HT-29 (cell line): ENCODE measurements around the gene C16orf95. TPM values are rescaled to one million over a fixed set of nuclear protein-coding genes. Genes with fewer than 3 reads are reported as not detected.

Experiments used
- DNase-seq: peaks from one replicate; pipeline ENCODE4 v3.0.0-alpha.2; 2015; ENCODE audit warnings: low spot score
- total RNA-seq: library from RNA; depleted of rRNA; stranded (reverse); fragments of >200 nt; shearing (Covaris generic); gene quantifications from 2 replicates; pipeline ENCODE4 v1.2.3, GENCODE V29; 2014

The C16orf95 gene
- total RNA-seq, 1 experiment from 2014 or later: 1.7 TPM

DNA sequence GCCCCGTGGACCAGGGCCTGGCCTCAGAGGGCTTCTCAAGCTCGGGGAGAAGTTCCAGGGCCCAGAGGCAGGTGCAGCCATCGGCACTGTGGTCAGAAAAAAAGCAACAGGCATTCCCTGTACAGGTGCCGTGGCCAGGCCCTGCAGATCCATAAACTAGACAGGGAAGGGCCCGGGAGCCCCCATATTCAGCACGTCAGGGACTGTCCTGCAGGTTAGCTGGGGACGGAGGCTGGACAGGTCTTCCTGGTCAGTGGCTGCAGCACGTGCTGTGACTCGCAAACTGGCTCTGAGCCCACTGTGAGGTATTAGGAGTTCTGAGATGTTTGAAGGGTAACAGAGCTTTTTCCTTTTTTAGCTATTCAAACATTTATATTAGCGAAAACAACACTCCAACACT lies 15.0 kb upstream of the C16orf95 start:
- no peak for DNase-seq

DNA sequence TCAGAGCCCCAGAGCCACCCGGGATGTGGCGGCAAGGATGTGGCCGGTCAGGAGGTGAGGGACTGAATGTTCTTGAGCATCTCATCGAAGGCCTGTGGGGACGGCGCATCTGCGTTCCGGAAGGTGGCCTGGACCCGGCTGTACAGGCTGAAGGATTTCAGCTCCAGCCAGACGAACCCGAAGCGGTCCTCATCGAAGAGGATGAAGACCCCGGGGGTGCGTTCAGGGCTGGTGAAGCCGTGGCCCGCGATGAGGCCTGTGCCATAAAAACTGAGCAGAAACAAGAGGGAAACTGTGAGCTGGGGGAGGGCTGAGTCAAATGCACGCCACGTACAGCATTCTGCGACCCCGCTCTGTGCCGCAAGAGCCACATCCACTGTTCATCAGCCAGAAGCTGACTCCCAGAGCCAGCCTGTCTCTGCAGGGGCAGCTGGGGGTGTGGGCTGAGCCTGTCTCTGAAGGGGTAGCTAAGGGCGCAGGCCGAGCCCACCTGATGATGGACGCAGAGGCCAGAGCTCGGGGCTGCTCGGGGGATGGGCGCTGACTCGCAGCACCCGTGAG lies 14.1 kb upstream of the C16orf95 start:
- no peak for DNase-seq

DNA sequence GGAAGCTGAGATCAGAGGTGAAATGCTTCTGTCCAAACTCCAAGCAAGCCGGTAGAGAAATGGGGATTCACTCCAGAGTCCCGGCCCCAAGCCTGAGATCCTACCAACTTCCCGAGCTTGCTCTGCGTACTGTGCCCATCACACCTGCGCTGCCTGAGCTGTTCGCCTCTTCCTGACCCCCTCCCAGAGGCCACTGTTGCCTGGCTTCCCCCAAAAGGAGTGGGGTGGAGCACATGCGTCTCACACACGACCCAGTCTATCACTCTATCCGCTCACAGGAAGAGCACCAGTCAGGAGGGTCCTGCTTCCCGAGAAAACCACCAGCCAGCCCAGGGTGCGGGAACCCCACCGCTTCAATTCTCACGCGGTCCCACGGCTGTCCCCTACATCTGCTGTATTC lies 13.5 kb upstream of the C16orf95 start:
- no peak for DNase-seq

DNA sequence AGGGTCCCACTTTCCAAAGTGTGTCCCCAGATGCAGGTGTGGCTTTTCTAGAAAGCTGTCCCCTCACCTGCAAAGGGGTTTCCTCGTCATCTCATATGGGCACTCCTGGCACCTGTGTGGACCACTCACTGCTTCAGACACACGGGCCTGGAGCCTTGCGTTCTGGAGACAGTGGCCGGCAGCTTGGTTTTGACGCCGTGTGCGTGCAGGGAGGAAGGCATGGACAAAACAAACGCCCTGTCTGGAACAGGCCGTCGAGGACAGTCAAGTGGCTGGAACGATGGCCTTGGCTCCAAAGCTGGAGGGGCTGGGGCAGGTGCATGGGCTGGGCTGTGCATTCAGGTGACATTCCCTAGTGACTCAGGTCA lies 13.0 kb upstream of the C16orf95 start:
- no peak for DNase-seq

DNA sequence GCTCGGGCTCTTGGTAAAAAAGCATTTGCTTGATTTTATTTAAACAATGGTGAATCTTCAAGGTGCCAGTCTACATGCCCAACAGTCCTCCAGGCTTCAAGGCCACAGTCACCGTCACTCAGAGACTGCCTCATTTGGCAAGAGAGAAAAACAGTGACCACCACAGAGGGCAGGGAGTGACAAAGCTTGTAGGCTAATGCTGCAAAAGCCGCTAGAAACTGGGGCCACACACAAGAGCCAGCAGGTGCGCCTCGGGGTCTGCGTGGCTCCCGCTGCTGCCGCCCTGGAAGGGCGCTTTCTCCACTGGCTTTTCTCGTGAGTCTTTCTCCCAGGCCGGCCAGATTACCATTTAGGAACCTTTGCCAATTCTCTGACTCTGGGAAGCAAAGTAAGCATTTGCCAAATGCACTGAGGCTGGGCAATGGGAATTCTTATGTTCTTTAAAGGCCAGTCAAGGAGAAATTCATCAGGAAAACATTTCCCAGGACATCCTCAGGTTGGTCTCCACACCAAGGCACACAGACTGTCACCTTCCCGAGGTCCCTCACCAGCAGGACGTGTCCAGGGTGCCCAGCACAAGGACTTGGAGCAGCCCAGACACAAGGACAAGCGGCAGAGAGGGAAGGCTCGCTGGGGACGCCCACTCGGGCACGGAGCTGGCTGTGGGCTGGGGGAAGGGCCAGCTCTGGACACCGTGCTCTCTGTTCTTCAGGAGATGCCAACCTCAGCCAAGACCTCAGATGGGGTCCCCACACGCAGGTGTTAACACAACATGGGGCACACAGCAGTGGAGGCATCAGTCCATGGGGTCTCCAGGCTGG lies 12.5 kb upstream of the C16orf95 start:
- DNase-seq: no peak

DNA sequence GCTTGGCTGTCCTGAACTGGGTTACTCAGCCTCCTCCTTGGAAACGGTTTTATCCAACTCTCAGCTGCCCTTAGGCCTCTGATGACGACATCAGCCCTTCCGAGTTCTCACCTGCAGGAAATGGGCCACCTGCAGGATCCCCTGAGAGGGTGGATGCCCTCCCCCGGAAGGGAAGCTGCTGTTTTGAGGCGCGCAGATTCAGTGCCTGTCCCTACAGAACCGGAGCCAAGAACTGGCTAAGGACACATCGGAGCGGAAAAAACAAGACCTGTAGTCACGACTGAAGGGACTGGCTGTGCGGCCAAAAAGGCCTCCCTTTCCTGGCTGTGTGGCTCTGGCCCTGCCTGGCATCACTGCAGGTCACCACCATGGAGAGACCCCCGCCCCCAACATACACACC lies 11.7 kb upstream of the C16orf95 start:
- no peak for DNase-seq

DNA sequence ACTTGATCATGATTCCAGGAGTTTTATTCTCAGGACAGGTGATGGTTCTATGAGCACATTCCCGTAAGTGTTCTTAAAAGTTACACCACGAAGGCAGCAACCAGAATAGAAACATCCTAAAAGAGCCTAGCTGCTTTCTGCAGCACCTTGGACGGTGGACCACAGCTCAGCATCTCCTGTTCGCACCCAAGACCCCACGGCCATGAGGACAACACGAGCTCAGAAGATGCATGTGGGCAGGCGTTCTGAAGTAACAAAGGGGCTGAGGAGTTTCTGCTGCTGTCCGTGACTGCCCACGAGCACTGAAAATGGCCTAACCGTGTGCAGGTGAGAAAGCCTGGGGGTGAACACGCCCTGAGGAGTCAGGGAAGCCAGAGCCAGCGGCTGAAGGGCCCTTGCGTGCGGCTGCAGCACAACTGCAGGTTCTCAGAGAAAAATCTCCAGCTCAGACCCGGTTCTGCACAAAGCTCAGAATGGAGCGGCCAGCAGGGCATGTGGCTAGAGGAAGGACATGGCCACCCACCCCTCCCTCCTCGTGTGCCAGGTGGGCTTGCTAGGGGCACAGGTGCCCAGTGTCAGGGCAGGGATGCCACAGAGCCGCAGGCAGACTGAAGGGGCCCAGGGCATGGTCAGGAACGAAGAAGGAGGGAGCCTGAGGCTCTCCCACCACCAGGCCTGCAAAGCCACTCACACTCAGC lies 10.8 kb upstream of the C16orf95 start:
- no peak for DNase-seq

DNA sequence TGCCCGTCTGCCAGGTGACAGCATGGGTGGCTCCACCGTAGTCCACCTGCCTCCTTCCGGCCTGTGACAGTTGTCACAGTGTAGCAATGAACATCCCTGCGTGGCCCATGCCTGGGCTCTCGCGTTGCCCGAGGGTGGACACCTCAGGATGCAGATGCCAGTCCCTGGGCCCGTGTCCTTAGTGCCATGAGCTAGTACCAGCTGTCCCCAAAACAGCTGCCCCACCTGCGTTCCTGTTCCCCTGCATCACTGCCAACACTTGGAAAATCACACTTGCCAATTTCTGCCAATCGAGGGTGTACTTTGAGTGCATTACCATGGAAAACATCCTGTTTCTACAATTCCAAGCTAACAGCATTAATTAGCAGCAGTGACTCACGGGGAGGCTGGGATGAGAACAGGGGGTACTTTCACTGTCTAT lies 9.0 kb upstream of the C16orf95 start:
- no peak for DNase-seq

DNA sequence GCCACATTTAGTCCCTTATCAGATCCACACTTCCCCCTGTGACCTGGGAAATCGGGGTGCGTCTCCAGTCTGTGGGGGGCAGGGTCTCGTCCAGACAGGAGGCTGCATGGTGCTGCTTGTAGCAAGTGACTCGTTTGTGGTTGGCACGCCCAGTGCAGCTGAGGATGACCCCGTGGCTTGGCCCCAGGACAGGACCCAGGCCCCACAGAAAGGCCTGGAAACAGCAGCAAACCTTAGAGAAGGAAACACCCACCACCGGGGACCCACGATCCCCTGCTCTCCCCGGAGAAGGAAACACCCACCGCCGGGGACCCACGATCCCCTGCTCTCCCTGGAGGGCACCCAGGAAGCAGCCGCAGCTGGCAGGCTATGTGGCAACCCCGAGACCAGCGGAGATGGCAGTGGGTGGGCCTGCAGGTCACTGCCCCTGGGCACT lies 8.2 kb upstream of the C16orf95 start:
- no peak for DNase-seq

DNA sequence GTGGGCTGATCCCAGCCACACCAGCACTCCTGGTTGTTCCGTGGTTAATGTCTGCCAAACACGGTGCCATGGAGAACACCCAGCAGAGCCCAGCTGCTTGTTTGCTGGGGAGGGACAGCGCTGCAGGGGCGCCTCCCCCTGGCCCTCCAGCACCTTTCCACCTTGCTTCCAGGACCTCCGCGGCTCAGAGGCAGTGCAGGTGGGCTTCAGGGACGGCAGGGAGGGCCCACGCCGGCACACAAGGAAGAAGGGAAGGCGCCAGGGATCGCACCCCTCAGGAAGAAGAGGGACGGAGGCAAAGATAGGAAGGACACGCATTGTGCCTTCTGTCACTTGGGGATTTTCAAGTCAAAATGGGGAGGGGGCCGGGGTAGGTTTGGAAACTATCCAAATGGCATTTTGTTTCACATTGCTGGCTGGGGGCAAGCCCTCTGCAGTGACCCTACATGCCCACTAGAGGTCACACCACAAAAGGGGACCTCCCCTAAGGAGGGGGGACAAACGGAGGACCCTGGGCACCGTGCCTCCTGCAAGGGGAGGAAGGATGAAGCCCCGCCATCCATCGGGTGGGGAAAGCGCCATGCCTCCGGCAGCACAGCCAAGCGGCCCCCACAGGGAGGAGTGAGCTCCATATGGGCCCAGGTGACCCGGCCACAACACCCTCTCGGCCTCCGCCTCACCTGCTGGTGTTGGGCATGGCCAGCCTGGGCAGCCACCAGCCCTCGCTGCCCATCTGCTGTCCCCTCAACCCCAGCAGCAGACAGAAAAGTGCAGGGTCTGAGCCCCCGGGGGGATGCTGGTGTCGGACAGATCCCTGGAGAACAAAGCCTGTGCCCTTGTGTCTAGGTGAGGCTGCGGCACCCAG lies 7.5 kb upstream of the C16orf95 start:
- no peak for DNase-seq

DNA sequence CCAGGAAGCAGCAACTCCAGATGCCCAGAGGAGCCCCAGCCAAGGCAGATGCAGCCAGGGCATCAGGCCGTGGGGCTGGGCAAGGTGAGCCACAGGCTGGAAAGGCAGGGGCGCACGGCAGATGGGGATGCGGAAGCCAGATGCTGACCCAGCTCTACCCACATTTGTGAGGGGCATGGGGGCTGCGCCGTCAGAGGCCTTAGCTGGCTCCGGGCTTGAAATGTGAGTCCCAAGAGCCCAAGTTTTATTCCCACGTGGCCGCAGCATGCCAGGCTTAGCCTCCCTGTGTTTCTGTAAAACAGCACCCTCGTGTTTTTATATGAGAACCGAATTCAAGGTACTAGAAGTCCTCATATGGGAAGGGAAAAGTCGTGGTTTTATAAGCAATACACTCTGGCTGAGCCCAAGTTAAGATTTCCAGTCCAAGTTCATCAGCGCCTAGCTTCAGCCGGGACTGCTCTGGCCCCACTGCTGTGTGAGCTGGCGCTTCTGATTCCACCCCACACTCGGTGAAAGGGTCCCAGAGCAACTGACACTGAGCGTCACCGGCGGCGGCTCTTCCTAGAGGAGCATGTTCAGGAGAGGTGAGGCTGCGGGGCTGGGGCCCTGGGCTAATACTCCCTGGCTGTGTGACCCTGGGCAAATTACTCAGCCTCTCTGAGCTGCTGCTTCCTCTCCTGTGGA lies 6.7 kb upstream of the C16orf95 start:
- DNase-seq: no peak

DNA sequence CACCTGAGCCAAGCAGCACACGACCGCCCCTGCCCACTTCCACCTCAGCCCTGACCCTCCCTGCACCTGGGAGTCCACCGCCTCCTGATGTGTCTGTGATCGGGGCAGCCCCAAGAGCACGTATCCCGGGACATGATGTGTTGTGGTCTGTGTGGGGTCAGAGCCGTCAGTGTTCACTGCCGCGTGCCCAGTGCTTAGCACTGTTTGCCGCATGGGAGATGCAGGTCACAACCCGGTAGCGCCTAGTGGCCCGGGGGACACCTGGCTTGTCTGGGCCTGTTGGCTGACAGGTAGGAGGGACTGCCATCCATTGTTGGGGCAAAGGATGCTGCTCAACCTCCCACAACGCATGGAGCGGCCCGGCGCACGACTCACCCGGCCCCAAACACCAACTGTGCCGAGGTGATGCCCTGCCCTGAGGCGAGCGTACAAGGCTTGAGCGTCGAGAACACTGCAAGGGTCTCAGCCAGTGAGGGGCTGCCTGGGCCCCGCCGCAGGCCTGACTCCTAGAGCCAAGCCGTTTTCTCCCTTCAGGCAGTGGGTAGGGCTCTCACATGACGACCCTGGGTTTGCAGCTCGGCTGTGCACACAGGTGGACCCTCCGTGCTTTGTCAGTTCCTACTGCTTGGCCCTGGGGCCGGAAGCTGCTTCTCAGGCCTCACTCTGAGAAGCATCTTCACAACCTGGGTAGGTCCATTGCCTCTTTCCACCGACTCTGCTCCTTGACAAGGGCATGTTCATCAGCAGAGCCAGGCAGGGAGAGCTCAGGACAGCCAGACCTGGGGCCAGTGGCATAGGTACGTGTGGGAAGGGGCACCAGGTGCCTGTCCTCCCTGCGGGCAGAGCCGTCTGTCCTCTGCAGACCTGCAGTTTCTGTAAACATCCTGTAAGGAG lies 5.9 kb upstream of the C16orf95 start:
- no peak for DNase-seq

DNA sequence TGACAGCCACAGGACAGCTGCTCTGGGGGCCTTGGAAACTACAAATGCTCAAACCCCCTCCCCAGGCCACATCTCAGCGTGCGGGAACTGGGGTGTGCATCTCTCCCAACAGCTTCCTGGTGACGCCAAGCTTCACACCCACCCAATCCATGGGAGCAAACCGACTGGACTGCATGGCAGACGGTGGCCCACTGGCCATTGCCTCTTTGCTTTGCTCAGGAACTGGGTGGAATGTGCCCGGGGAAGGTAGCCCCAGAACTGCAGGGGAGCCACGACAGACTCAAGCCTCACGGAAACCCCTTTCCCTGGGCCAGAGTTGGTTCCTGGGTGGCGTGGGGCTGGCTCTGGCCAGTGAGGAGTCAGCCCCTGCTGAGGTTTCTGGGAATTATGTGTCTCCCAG lies 5.2 kb upstream of the C16orf95 start:
- DNase-seq: no peak

DNA sequence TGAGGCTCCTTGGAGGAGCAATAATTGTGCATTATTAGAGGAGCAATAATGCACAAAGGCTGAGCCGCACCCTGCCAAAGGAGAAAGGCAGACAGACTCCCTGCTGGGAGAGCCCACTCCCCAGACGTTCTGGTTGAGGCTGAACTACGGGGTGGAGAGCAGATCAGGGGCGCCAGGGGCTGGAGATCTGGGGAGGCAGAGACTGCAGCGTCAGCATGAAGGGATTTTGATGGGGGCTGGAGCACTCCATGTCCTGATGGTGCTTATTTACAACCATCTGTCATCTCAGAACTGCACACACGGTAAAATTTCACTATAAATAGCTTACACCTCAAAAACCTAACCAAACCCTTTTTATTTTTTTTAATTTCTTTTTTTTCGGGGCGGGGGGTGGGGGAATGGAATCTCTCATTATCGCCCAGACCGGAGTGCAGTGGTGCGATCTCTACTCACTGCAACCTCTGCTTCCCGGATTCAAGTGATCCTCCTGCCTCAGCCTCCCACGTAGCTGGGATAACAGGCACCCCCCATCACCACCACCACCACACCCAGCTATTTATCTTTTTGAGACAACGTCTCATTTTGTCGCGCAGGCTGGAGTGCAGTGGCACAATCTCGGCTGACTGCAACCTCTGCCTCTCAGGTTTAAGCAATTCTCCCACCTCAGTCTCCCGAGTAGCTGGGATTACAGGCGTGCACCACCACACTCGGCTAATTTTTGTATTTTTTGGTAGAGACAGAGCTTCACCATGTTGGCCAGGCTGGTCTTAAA lies 4.3 kb upstream of the C16orf95 start:
- no peak for DNase-seq

DNA sequence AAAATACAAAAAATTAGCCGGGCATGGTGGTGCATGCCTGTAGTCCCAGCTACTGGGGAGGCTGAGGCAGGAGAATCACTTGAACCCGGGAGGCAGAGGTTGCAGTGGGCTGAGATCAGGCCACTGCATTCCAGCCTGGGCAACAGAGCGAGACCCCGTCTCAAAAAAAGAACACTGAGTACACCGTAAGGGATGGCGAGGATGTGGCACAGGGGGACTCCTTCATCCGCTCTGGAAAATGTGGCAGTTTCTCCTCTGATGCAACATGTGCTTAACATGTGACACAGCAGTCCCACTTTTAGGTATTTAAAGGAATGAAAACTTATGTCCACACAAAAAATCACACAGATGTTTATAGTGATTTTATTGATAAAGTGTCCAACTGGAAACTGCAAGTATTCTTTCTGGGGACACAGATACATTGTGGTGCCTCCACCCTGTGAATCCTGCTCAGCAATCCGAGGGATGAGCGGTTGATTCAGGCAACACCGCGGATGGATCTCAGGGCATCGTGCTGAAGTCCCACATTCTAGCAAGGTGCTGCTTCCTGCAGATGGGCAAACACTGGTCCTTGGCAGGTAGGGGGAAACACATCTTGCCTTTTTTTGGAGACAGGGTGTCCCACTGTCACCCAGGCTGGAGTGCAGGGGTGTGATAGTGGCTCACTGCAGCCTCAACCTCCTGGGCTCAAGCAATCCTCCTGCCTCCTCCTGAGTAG lies 3.5 kb upstream of the C16orf95 start:
- DNase-seq: no peak

DNA sequence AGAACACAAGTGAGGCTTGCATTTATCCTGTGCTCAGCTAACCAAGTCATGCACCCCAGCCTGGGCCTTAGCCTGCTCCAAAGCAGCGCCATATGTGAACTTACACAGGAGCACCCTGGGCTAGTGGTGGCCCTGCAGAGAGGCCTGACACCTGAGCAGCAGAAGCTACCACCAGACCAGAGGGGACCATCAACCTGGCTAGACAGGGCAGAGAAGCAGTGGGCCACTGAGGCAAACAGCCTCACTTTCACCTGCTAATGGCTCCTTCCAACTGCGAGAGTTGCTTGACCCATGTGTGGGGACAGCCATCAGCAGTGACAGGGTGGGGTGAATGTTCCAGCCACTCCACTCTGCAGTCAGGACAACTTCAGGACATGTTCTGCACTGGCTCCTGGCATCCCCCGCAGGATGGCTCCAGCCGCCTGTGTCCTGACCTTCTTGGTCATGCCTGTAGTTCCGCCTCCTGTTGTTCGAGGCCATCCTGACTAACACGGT lies 2.9 kb upstream of the C16orf95 start:
- no peak for DNase-seq

DNA sequence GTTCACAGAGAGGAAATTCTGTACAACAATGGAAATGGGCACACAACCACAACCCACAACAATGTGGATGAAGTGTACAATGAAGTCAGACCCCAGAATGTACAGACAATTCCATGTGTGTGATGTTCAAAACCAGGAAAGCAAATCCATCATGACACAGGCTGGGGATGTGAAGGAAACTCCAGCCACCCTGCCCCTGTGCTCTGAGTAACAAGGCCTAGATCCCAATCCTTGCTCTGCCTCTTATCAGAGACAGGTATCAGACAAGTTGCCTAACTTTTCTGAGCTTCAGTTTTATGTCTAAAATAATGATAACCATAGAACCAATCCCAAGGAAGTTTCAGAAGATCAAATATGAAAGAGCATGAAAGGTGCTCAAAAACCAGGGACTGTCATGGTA lies 1.8 kb upstream of the C16orf95 start:
- no peak for DNase-seq

DNA sequence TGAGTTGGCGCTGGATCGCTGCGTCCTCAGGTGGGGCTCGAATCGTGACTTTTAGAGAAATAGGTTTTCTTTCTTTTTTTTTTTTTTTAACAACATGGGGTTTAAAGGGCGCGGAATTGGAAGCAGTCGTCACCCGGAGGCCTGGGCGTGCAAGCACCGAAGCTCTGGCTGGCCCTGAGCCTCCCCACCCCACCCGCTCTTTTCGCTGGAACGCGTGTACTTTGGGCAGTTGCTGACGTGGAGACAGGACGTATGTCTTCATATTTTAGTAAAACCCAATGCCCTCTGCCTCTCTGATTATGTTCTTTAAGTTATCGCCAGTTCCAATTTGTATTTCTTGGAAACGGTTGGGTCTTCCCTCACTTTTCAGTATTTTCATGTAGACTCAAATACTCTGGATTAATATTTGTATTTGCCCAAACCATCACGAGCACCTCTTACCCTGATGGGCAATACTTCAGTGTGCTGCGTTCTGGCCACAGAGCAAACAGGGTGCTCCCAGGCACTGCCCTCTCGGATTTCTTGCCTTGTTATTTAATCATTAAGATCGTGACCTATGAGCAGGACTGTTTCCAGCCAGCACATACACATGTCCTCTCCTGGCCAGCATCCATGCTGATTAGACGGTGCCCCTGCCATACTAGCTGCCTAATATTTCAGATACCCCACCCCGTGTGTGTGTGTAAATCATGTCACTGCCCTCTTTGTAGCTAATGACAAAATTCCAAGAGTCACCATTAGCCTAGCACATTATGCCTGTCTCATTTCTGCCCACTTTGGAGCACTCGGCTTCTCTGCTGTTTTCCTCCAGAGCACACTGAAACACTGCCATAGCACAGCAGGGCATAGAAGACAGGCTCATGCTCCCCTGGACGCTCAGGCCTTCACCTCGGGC lies 805 bp upstream of the C16orf95 start:
- DNase-seq: peak; percentile 23
